ENCODE data around the gene TSSK6.

TSSK6 gene

DNA sequence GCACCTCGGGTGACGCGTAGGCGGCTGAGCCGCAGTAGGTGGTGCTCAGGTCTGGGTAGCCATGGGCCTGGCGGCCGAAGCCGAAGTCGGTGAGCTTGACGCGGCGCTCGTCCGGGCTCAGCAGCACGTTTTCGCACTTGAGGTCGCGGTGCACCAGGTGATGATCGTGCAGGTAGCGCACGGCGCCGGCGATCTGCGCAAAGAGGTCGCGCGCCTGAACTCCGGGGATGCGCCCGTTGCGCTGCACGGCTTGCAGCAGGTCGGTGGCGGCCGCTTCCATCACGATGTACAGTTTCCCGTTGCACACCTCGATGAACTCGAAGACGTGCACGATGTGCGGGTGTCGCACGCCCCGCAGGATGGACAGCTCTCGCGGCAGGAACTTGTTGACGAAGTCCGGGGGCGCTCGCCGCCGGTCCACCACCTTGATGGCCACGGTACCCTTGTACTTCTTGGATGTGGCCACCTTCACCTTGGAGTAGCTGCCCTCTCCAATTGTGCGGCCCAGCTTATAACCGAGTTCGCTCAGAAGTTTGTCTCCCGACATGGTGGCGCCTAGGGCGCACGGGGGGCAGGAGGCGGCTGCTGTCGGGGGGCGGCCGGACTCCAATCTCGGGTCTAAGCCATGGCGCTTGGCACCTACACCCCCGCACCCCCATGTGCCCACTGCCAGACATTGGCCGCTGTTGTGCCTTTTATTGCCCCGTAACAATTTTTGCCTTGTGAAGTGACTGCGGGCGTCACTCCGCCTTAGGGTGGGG lies at the start of gene TSSK6:
TSS of gene TSSK6 (minus strand) at position 668 of the 761 bp plus-strand sequence. CDS start at position 547, 121 bp downstream.
- Mint-ChIP-seq H3K27me3 (no peaks in the 10 kb centered on the region), H3K36me3 (peaks cover 25% of the 10 kb centered on the region), H3K27ac (peak within 1 kb of the TSS; percentile 94), H3K4me3 (peak within 1 kb of the TSS; percentile 92), H3K4me1 (peaks cover 30% of the 10 kb centered on the region), H3K9me3 (no peaks in the 10 kb centered on the region)
- CTCF ChIA-PET = interaction anchor here (0.9 to 1.5 kb wide), 2 partner anchors 18 to 33 kb away, joined by 3 to 4 read pairs; no protein-coding TSS in a partner anchor
- no peak for DNase-seq

GRCh38 chr19:19563348-19563848 lies 48.0 kb upstream of the TSSK6 start:
- CTCF ChIA-PET = interaction anchor here (0.6 to 1.1 kb wide), 2 partner anchors 9 to 35 kb away, joined by 3 read pairs; no protein-coding TSS in a partner anchor
- no peaks in the 10 kb centered on the region for H3K27me3 Mint-ChIP-seq
- H3K36me3 Mint-ChIP-seq = peaks cover 56% of the 10 kb centered on the region
- H3K27ac Mint-ChIP-seq = no peak overlapping the region
- H3K9me3 Mint-ChIP-seq = no peaks in the 10 kb centered on the region
- H3K4me3 Mint-ChIP-seq = no peak overlapping the region
- no peak for DNase-seq
- H3K4me1 Mint-ChIP-seq = peaks cover 40% of the 10 kb centered on the region

DNA sequence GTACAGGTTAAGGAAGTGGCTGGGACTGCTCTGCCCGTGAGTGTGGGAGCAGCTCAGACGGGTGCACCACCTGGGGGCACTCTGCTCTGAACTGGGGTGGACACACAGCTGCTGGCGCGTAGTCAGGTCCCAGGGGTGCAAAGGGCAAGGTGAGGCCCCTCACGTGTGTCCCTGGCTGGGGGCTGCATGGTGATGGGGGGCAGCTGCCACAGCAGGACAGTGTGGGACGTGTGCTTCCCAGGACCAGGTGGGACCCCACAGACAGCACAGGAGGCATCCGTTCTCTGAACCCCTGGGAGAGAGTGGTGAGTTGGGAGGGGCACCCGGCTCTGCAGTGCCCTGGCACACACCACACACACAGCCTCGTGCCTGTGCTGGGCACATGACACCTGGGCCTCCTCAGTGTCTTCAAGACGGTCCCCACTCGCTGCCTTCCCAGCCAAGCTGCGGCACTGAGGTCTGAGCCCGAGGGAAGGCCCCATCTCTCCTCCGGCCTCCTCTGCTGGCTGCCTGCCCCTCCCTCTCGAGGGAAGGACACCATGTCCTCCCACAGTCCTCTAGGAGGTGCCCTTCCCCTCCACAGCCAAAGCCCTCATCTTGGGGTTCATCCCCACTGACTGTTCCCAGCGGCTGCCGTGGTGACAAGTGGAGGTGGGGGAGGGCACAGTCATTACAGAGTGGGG lies 47.5 kb upstream of the TSSK6 start:
- no peaks in the 10 kb centered on the region for H3K9me3 Mint-ChIP-seq
- H3K4me3 Mint-ChIP-seq = no peak overlapping the region
- no peaks in the 10 kb centered on the region for H3K27me3 Mint-ChIP-seq
- CTCF ChIA-PET = interaction anchor here (0.6 to 1.1 kb wide), 3 partner anchors 8 to 81 kb away, joined by 3 read pairs; no protein-coding TSS in a partner anchor
- peak; percentile 59 for DNase-seq
- H3K27ac Mint-ChIP-seq = no peak overlapping the region
- peaks cover 40% of the 10 kb centered on the region for H3K4me1 Mint-ChIP-seq
- peaks cover 57% of the 10 kb centered on the region for H3K36me3 Mint-ChIP-seq

DNA sequence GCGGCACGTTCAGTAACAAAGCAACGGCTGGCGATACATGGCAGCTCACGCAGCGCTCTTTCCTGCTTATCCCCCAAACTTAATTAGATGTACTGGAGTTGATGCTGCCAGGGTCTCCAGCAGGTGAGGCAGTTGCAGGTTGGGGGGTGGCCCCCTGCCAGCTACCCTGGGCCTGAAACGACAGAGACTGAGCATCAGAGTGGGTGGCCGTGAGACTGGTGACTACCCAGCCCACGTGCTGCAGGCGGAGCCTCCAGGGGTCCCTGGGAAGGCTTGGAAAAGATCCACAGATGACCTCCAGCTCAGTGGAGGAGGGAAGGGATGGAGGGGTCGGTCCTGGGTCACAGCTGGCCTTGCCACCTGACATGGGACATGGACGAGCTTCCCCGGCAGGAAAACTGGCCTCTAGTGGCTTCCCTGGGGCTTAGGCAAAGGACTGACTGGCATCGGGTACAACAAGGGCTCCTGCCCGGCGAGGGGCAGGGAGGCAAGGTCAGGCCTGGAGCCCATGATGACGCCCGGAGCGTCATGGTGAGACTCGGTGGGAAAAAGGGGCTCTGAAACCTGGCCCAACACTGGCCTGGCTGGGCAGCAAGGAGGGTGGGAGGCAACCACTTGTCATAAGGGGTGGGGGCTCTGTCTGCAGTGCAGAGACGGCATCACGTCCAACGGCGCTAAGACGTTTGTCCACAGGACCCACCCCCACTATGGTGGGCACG lies 46.8 kb upstream of the TSSK6 start:
- H3K27ac Mint-ChIP-seq = no peak overlapping the region
- DNase-seq = no peak
- no peaks in the 10 kb centered on the region for H3K9me3 Mint-ChIP-seq
- peaks cover 40% of the 10 kb centered on the region for H3K4me1 Mint-ChIP-seq
- peaks cover 52% of the 10 kb centered on the region for H3K36me3 Mint-ChIP-seq
- CTCF ChIA-PET = interaction anchor here (0.9 to 1.5 kb wide), 2 partner anchors 10 to 82 kb away, joined by 3 to 4 read pairs; no protein-coding TSS in a partner anchor
- H3K4me3 Mint-ChIP-seq = no peak overlapping the region
- no peaks in the 10 kb centered on the region for H3K27me3 Mint-ChIP-seq

DNA sequence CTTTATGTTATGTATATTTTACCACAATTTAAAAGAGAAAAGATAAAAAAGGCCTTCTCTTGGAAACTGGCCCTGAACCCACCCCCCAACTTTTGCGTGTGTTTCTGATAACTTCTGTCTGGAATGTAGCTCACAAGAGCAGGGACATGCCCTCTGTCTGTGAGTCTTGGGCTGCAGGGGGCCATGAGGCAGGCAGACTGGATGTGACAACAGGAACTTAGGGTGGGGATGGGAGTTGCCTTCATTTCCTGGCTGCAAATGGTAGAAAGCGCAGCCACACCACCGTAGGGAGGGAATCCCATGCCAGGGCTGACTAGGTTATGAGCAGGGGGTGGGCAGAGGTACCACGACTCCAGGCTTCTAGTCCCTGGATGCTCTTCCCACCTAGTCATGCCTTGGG lies 44.6 kb upstream of the TSSK6 start:
- CTCF ChIA-PET = no interaction called here
- Mint-ChIP-seq H3K4me1 (peaks cover 40% of the 10 kb centered on the region), H3K27me3 (no peaks in the 10 kb centered on the region), H3K36me3 (peaks cover 44% of the 10 kb centered on the region), H3K9me3 (no peaks in the 10 kb centered on the region), H3K27ac (peak overlapping the region; percentile 82), H3K4me3 (no peak overlapping the region)
- peak; percentile 47 for DNase-seq

DNA sequence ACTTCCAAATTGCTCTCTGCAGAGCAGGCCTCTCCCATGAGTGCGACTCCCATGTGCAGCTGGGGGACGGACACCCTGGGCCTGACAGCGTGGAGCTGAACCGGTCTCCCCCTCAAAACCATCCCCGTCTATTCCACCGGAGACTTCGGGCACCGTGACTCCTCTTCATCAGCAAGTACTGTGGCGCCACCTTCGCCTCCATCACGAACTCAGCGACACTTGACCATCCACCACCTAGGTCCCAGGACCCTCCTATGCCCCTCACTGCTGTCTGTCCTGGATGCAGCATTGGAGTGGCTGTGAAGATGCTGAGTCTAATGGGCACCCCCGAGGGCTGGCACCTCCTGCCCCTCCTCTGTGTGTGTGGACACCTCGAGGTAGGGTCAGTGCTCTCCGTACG lies 43.3 kb upstream of the TSSK6 start:
- peak overlapping the region; percentile 60 for H3K27ac Mint-ChIP-seq
- peaks cover 33% of the 10 kb centered on the region for H3K36me3 Mint-ChIP-seq
- no peaks in the 10 kb centered on the region for H3K27me3 Mint-ChIP-seq
- no peak overlapping the region for H3K4me3 Mint-ChIP-seq
- peaks cover 48% of the 10 kb centered on the region for H3K4me1 Mint-ChIP-seq
- CTCF ChIA-PET = interaction anchor here (1.1 kb wide), 1 partner anchor 85 kb away, joined by 4 read pairs; the partner anchor contains the start of gene GMIP
- no peaks in the 10 kb centered on the region for H3K9me3 Mint-ChIP-seq
- no peak for DNase-seq

- Mint-ChIP-seq H3K27ac (peak overlapping the region; percentile 28), H3K9me3 (no peaks in the 10 kb centered on the region), H3K27me3 (no peaks in the 10 kb centered on the region), H3K36me3 (peaks cover 33% of the 10 kb centered on the region), H3K4me3 (no peak overlapping the region), H3K4me1 (peaks cover 47% of the 10 kb centered on the region)
- DNase-seq = no peak
- CTCF ChIA-PET = interaction anchor here (0.9 to 1.2 kb wide), 4 partner anchors 9 to 86 kb away, joined by 3 to 4 read pairs (median 4); partner anchors contain the start of gene GMIP
Measured at GRCh38 chr19:19558055-19558454, 42.7 kb upstream of the TSSK6 start.

GRCh38 chr19:19554074-19555023 lies 39.0 kb upstream of the TSSK6 start:
- Mint-ChIP-seq H3K27me3 (peaks cover 8% of the 10 kb centered on the region), H3K4me1 (peaks cover 19% of the 10 kb centered on the region), H3K4me3 (no peak overlapping the region), H3K9me3 (no peaks in the 10 kb centered on the region), H3K27ac (peak overlapping the region; percentile 52), H3K36me3 (peaks cover 10% of the 10 kb centered on the region)
- CTCF ChIA-PET = interaction anchor here (0.7 to 5.9 kb wide), 23 partner anchors 9 to 181 kb away, joined by 3 to 32 read pairs (median 4); no protein-coding TSS in a partner anchor
- DNase-seq = peak; percentile 68

DNA sequence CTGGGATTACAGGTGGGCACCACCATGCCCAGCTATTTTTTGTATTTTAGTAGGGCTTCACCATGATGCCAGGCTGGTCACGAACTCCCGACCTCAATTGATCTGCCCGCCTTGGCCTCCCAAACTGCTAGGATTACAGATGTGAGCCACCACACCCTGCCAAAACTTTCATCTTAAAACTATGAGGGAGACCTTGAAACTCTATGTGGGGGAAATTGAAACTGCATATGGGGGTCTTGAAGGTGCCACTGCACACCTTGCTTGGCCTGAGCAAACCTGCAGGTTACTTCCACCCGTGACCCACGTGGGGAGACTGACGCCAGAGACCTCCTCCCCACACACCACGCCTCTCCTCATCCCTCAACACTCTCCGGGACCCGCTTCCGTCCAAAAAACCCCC lies 38.3 kb upstream of the TSSK6 start:
- Mint-ChIP-seq H3K36me3 (peaks cover 4% of the 10 kb centered on the region), H3K4me3 (no peak overlapping the region), H3K27ac (no peak overlapping the region), H3K9me3 (no peaks in the 10 kb centered on the region), H3K4me1 (peaks cover 12% of the 10 kb centered on the region), H3K27me3 (peaks cover 14% of the 10 kb centered on the region)
- CTCF ChIA-PET = interaction anchor here (0.7 to 5.9 kb wide), 16 partner anchors 11 to 181 kb away, joined by 3 to 32 read pairs (median 6); partner anchors contain the start of gene GMIP
- DNase-seq = no peak

GRCh38 chr19:19552798-19553197 lies 37.5 kb upstream of the TSSK6 start:
- Mint-ChIP-seq H3K27me3 (peaks cover 14% of the 10 kb centered on the region), H3K4me3 (no peak overlapping the region), H3K27ac (no peak overlapping the region), H3K36me3 (no peaks in the 10 kb centered on the region), H3K9me3 (no peaks in the 10 kb centered on the region), H3K4me1 (peaks cover 9% of the 10 kb centered on the region)
- CTCF ChIA-PET = interaction anchor here (1.0 to 5.9 kb wide), 7 partner anchors 8 to 91 kb away, joined by 3 to 32 read pairs (median 4); partner anchors contain the start of gene GMIP
- DNase-seq = peak; percentile 39

GRCh38 chr19:19551853-19552192 lies 36.5 kb upstream of the TSSK6 start:
- DNase-seq = no peak
- CTCF ChIA-PET = interaction anchor here (0.7 to 5.9 kb wide), 6 partner anchors 9 to 92 kb away, joined by 3 to 32 read pairs (median 4); no protein-coding TSS in a partner anchor
- peaks cover 9% of the 10 kb centered on the region for H3K4me1 Mint-ChIP-seq
- H3K36me3 Mint-ChIP-seq = no peaks in the 10 kb centered on the region
- peaks cover 20% of the 10 kb centered on the region for H3K27me3 Mint-ChIP-seq
- no peaks in the 10 kb centered on the region for H3K9me3 Mint-ChIP-seq
- no peak overlapping the region for H3K4me3 Mint-ChIP-seq
- H3K27ac Mint-ChIP-seq = no peak overlapping the region

DNA sequence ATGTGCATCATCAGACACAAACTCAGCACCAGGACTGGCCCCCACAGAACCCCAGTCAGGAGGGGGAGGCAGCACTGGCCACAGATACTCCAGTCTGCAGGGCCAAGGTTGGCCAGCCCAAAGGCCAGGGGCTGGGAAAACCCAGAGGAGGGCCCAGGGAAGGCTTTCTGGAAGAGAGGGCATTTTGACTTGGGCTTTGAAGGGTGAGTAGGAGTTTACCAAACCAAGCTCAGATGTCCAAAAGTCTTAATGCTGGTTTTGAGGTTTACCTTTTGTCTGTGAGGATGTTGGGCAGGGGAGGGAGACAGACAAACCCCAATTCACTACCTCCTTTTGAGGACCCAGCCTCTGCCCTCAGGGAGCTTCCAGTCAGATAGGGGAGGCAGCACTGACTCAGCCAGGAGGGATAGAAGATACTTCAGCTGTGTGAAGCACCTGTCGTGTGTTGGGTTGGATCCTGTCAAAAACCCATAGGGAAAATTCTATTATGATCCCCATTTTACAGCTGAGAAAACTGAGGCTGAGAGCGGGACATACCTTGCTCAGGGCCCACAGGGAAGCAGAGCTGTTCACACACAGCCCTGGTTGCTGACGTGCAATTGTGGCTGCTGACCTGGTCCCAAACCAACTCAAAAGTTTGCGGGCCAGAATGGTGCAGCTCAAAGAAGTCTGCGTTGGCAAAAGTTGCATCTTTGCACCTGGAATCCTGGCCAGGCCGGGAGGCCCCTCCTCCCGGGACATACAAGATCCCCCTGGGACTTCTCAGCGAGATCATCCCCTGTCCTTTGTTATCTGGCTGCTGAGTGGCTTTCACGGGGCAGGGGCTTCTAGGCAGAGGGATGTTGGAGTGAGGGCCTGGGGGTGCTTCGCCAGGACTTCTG lies 35.9 kb upstream of the TSSK6 start:
- H3K4me1 Mint-ChIP-seq = peaks cover 9% of the 10 kb centered on the region

More for the DNA sequence above, 35.9 kb upstream of the TSSK6 start:
- Mint-ChIP-seq H3K27ac (no peak overlapping the region), H3K27me3 (peaks cover 20% of the 10 kb centered on the region), H3K36me3 (no peaks in the 10 kb centered on the region), H3K9me3 (no peaks in the 10 kb centered on the region), H3K4me3 (no peak overlapping the region)
- CTCF ChIA-PET = interaction anchor here (0.7 to 5.9 kb wide), 5 partner anchors 10 to 93 kb away, joined by 3 to 32 read pairs (median 4); no protein-coding TSS in a partner anchor
- DNase-seq = no peak

Measured in activated naive CD4-positive, alpha-beta T cell treated with anti-CD3 and anti-CD28 coated beads, Interleukin-2, amount 10 ng/mL, durations not matched to agents 7 days and 5 days (primary cell).